GM21825 (cell line): ENCODE results near the gene MDP1.
"Not testable (repeated sequence)": the region's sequence is repeated elsewhere in the genome, so short reads cannot be mapped to it uniquely, and the experiment has no call there.

Source experiments
- ATAC-seq: cut with Tn5 transposase; IDR thresholded peaks from one replicate; pipeline ENCODE4 v1.9.1; 2021; ENCODE audit warnings: mild to moderate bottlenecking, moderate library complexity; ENCODE audit not compliant: unreplicated experiment

The MDP1 gene

GRCh38 chr14:24232121-24232644 is 16.3 kb upstream of the MDP1 start, which contains the start of gene NEDD8:
NEDD8 (minus strand) TSS chr14:24232367; CDS start chr14:24232267, 100 bp downstream.
- ATAC-seq: peak; percentile 71

GRCh38 chr14:24231263-24232120 is 15.6 kb upstream of the MDP1 start:
- peak; percentile 17 for ATAC-seq

- no peak for ATAC-seq
Measured at GRCh38 chr14:24228902-24229301, 13.0 kb upstream of the MDP1 start.

GRCh38 chr14:24226473-24226872 is 10.6 kb upstream of the MDP1 start:
- no peak for ATAC-seq

- no peak for ATAC-seq
Measured at GRCh38 chr14:24224618-24225071, 8.8 kb upstream of the MDP1 start.

GRCh38 chr14:24222987-24223386 is 7.1 kb upstream of the MDP1 start:
- ATAC-seq: not testable (repeated sequence)

DNA sequence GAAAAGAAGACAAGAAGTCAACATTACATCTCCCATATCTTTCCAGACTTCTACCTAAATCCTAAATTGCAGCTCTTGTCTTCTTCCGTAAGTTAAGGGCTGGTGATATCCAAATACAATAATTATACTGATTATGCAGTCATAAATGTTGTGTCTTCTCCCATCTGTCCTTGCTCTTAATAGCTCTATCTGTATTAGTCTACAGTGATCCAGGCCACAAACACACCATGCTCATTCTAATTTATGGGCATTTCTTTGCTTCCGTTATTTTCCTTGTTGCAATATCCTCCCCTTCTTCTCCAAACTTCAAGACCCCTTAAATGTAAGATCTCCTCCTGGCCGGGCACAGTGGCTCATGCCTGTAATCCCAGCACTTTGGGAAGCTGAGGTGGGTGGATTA is 3.7 kb upstream of the MDP1 start:
- no peak for ATAC-seq

GRCh38 chr14:24219080-24219479 is 3.2 kb upstream of the MDP1 start:
- ATAC-seq: no peak

- ATAC-seq: not testable (repeated sequence)
Measured at GRCh38 chr14:24216876-24217275, 1.0 kb upstream of the MDP1 start.

DNA sequence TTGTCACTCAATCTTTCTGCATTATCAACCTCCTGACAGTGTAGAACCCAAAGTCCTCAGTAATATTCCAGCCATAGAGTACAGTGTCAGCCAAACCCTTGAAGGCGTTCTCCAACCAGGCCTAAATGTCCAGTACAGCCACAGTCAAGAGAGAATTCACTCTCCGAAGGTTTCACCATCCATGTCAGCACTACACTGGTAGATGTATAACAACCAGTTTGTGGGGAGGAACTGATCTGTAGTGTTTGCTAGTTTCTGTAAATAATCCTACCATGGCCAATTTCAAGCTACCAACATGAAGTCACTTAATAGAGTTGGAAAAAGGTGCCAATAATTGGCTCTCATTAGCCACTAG is 456 bp upstream of the MDP1 start:
- ATAC-seq: no peak

DNA sequence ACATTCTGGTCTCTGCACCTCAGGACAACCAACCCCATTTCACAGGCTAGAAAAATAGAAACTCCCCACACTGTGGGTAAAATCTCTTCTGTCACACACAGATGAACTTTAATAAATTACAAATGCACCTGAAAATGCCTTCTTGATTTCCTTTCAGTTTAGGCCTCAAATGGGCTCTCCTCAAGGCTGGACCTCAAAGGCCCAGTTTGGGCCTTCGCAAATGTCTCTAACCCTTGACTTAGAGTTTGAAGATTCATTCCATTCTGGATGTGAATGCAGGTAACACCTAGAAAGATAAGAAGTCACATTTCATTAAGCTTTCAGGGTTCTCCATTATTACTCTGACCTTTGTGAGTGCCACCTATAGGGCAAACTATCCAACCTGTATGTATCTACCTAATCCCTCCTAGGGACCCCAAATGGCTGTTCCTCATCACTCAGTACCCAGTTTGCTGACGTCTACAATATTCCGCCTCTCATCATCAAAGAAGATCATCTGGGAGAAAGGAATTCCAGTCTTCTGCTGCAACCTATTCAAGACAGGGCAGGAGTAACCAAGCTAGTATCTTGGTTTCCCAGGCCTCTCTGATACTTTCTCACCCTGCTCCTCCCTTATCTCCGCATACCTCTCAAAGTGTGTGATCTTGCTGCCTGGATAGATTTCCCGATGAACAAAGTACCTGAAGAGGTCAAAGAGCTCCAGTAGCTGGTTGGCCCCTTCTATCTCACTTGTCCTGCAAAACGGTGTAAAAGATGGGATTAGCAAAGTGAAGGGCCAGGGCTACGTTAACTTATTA is 1.8 kb downstream of the MDP1 start:
- ATAC-seq: no peak

DNA sequence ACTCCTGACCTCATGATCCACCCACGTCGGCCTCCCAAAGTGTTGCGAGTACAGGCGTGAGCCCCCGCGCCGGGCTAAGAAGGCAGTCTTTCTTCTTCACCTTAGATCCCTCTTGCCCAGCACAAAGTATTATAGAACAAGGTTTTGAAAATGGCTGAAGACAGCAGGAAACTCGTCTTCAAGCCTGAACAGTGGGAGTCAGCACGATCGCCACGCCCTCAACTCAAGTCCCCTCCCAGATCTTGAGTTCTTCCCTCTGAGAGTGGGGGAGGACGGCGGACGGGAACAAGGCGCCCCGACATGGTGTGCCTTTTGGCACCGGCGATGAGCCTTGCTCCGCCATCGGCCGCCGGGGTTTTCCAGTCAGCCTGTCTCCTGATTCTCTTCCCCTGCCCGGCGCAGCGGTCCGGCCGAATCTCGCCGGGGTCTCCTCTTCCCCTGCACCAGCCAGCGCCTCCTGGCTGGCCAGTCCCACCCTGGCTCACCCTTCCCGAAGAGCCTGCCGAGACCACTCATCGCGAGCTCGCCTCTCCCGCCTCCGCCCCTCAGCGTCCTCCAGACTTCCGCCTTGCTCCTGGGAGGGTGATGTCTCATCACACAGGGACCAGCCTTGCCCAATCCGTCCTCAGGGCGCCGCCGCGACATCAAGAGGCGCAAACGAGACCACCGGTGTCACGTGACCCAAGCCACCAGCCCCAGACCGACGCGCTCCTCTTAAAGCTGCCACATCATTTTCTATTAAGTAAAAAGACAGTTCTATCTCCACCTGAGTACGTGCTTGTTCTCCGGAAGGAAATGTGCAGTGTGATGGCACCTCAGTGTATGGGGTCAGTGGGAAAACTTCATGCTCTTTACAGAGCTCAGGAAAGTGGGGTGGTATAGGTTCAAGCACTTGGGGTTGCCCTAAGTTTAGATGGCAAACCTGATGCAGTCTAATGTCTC is 2.7 kb downstream of the MDP1 start, which contains the start of gene CHMP4A:
Gene CHMP4A, minus strand, starts transcription at position 565 of the 942 bp plus-strand sequence. Its CDS starts 49 bp downstream, at position 516.
- ATAC-seq: peak; percentile 71

DNA sequence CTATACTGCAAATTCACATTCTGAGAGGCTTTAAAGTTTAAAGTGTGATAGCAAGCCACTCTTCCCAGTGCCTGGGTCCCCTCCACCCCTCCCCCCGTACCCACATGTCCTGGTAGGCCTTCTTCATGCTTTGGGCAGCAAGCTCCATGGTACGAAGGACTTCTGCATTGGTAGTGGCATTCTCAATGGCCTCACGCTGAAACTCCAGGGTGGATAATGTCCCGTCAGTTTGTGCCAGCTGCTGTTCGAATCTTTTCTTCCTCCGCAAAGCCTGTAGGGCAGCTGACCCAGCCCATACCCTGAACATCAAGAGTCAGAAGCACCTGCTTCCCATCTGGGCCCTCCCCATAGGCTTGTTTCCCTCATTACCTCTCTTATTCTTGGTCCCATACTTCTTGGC is 4.6 kb downstream of the MDP1 start:
- no peak for ATAC-seq

GRCh38 chr14:24207625-24208024 is 8.2 kb downstream of the MDP1 start:
- no peak for ATAC-seq

DNA sequence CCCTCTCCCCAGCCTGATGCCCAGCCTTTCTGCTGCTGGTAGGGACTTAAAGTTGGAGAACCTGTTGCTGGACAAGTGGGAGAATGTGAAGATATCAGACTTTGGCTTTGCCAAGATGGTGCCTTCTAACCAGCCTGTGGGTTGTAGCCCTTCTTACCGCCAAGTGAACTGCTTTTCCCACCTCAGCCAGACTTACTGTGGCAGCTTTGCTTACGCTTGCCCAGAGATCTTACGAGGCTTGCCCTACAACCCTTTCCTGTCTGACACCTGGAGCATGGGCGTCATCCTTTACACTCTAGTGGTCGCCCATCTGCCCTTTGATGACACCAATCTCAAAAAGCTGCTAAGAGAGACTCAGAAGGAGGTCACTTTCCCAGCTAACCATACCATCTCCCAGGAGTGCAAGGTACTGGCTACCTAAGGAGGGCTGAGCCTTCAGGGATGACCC is 8.7 kb downstream of the MDP1 start:
- ATAC-seq: no peak

DNA sequence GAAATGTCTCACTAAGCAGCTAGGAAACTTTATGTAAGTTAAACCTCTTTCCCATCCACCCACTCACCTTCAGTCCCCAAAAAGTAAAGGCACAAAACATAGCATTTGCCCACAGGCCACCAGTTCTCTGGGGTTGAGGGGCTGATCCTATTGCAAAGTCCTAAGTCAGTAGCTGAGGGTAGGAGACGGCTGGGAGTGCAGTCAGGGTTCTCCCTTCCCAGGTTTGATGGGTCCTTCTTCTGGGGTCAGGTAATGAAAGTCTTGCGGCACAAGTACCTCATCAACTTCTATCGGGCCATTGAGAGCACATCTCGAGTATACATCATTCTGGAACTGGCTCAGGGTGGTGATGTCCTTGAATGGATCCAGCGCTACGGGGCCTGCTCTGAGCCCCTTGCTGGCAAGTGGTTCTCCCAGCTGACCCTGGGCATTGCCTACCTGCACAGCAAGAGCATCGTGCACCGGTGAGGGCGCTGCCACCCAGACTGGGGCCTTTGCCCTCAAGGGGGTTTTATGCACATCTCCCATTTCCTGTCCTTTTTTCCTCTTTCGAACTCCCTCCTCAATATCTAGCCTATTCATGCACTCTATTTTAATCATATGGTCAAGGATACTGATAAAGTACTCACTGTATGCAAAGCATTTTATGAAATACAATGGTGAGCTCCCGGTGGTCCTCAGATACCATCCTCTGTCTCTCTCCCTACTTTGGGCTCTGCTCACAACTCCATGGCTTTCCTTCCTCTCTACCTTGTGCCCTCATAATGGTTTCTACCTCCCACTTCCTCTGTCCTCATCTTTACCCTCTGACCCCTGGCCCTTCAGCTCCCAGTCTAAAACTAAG is 9.4 kb downstream of the MDP1 start:
- ATAC-seq: no peak

DNA sequence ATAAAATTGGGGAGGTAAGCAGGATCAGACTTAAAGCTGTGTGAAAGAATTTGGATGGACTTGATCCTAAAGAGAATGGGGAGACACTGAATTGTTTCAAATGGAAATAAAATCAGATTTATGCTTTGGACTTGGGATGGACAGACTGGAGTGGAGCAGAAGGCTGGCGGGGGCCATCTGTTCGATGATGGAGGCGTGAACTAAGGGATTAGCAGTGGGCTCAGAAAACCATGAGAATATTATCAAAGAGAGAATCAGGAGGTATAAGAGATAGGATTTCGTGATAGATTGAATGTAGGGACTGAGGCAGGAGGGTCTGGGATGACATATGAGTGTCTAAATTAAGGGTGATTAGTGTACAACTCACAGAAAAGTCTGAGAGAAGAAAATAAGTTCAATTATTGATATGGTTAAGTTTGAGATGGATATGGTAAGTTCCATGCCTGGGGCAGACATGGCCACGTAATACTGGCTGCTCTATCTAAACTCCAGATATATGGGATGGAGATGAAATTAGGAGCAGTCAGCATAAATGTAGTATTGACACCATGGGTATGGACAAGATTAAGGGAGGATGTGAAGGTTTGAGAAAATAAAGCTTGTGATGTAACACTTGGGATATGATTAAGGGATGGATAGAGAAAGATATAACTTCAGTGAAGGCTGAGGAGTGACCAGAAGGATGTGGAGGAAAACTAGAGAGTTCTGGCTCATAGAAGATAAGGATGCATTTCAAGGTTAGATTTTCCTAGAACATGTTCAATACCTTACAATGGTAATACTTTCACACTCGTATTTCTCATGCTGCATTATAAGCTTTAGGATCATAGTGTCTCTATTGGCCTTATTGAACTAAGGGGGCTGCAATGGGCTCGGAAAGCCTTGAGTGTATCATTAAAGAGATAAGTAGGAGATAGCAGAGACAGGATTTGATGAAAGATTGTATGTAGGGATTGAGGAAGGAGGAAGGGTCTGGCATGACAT is 11.4 kb downstream of the MDP1 start:
- ATAC-seq: no peak

GRCh38 chr14:24203249-24203886 is 12.5 kb downstream of the MDP1 start:
- ATAC-seq: not testable (repeated sequence)
